SIG-M5 (cell line): ENCODE results near the gene UBL7.

Experiments used
- DNase-seq: peaks from one replicate; lab custom pipeline; 2025; lab: John Stamatoyannopoulos, UW

UBL7 gene

GRCh38 chr15:74422652-74423430, 38.1 kb downstream of the UBL7 start:
- no peak for DNase-seq

DNA sequence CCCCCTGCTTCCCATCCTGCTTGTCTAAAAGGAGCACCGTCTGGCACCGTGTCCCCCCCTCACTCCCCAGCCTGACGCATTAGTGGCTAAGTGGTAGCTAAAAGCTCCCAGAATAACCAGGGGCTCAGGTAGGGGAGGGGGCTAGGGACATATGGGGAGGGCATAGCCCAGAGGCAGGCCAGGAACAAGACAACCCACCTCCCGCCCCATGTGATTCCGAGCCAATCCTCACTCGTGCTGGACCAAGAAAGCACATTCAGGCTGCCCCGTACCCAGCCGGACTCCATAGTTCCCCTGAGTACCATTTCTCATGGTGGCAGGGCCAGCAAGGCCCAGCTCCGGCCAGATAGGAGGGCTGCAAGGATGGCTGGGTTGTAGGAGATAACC, 38.7 kb downstream of the UBL7 start:
- DNase-seq = no peak

GRCh38 chr15:74421302-74422245, 39.4 kb downstream of the UBL7 start:
- DNase-seq = no peak

GRCh38 chr15:74420193-74420905, 40.6 kb downstream of the UBL7 start:
- DNase-seq = no peak

DNA sequence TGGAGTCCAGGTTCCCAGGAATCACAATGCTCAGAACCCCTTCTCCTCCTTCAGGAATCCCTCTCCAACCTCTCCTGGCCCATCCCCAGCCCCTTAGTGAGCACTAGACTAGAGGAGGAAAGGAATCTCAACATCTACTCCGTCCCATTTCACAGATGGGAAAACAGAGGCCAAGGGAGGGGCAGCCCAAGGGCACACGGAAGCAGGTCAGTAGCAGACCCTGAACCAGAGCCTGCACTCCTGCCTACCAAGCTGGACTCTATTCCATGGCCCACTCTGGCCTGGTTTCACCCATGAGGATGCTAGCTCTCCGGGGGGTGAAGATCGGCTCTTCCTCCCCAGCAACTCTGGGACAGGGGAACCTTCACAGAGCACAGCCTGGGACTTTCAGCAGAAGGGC, 41.5 kb downstream of the UBL7 start:
- no peak for DNase-seq

- DNase-seq = no peak
These were observed 42.2 kb downstream of the UBL7 start for GRCh38 chr15:74418575-74419338.

DNA sequence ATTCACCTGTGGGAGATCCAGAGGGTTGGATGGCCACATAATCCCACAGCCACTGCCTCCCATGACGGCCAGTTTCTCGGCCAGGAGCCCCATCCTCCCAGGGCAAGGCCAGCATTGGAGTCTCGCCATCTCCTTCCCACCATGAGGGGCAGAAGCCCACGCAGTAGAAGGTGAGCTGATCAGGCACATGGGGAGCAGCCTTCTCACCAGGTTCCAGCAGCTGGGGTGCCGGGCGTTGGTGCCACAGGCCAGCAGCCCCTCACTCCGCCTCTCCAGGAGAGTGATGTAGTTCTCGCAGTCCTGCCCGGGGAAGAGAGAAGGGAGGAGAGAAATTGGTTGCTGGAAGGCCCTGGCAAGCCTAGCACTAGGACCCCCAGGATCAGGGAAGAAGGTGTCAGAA, 43.3 kb downstream of the UBL7 start:
- DNase-seq = no peak

DNA sequence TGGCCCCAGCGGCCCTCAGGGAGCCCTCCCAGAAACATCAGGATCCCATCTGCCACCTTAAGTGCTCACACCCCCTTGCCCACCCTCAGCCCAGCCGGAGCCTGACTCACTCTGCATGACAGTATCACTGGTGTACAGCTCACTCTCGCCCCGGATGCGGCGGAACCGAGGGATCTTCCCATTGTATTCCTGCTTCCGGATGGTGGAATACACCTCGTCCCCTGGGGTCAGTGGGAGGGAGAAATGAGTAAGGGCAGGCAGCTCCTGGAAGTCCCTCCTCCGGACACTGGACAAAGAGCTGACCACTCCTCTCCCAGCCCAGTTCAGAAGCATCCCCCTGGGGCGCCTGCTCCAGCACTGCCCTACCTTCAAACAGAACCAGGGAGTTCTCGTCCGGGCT, 43.7 kb downstream of the UBL7 start:
- DNase-seq = no peak

GRCh38 chr15:74415966-74416916, 44.7 kb downstream of the UBL7 start:
- DNase-seq = no peak

GRCh38 chr15:74414603-74415338, 46.2 kb downstream of the UBL7 start:
- no peak for DNase-seq

GRCh38 chr15:74414081-74414580, 46.8 kb downstream of the UBL7 start:
- no peak for DNase-seq

- no peak for DNase-seq
These were observed 47.4 kb downstream of the UBL7 start for GRCh38 chr15:74413350-74414080.

- DNase-seq = no peak
These were observed 48.8 kb downstream of the UBL7 start for GRCh38 chr15:74412159-74412558.

- no peak for DNase-seq
These were observed 49.3 kb downstream of the UBL7 start for GRCh38 chr15:74411686-74412085.

DNA sequence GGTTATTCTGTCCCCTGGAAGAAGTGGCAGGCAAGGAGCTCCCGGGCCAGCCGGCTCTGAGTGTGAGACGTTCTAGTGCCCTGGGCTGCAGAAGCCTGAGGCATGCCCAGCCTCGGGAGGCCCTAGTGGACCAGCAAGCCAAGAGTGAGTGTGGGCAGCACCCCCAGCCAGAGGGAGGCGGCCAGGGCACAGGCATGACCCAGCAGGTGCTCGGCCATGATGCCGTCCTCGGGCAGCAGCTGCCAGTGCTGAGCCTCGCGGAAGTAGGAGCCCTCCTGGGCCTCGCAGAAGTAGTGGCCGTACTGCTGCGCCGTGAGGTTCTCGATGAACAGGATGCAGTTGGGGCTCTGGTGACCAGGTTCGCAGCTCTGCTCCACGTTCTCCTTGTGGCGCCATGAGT, 50.5 kb downstream of the UBL7 start:
- DNase-seq = no peak

DNA sequence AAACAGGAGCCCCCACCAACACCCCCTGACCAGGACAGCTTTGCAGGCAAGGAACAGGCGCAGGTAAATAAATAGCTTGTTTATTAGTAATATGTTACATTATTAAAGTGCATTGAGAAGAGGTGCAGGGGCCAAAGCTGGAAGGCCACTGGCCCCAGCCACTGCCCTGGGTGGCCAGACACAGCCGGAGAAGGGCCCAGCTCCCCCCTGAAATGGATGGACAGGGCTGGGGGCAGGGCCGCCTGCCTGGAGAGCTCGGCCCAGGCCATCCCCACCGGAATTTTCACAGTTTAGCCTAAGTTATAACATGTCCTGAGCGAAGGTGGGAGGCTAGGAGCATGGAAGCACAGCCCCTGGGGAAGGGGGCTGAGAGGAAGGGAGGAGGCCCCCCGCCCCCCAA, 51.7 kb downstream of the UBL7 start:
- no peak for DNase-seq

- DNase-seq = no peak
These were observed 52.1 kb downstream of the UBL7 start for GRCh38 chr15:74408815-74409214.

GRCh38 chr15:74408385-74408784, 52.6 kb downstream of the UBL7 start:
- DNase-seq = no peak
